Measurements from ENCODE around the gene DGKB.

The DGKB gene

DNA sequence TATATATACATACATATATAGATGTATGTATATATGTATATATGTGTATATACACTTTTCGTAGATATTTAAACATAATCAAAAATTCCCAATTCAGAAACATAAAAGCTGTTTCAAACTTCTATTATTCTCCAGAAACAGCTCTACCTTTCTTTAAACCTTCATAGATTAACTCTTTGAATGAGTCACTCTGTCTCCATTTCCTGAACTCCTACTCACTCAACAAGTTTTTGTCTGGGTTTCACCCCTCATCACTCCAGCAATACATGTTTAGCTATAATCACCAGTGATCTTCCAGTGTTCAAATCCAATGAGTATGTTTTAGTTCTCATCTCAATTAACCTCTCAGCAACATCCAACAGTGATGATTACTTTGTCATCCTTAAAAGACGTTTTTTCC lies 9.6 kb downstream of the DGKB start:
- peaks cover 2% of the 10 kb centered on the region for H3K27me3 ChIP-seq (ENCODE audit: insufficient read depth, poor library complexity, severe bottlenecking)
- H3K9me3 ChIP-seq (ENCODE audit: severe bottlenecking): no peaks in the 10 kb centered on the region
- DNase-seq (ENCODE audit: low spot score) (no peak), ATAC-seq (ENCODE audit: low read depth) (no peak)
- no peak overlapping the region for H3K4me3 ChIP-seq (ENCODE audit: severe bottlenecking)
- H3K4me1 ChIP-seq (ENCODE audit: insufficient read depth, poor library complexity, severe bottlenecking): no peaks in the 10 kb centered on the region
- TF ChIP-seq, protein P1, sequence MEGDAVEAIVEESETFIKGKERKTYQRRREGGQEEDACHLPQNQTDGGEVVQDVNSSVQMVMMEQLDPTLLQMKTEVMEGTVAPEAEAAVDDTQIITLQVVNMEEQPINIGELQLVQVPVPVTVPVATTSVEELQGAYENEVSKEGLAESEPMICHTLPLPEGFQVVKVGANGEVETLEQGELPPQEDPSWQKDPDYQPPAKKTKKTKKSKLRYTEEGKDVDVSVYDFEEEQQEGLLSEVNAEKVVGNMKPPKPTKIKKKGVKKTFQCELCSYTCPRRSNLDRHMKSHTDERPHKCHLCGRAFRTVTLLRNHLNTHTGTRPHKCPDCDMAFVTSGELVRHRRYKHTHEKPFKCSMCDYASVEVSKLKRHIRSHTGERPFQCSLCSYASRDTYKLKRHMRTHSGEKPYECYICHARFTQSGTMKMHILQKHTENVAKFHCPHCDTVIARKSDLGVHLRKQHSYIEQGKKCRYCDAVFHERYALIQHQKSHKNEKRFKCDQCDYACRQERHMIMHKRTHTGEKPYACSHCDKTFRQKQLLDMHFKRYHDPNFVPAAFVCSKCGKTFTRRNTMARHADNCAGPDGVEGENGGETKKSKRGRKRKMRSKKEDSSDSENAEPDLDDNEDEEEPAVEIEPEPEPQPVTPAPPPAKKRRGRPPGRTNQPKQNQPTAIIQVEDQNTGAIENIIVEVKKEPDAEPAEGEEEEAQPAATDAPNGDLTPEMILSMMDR (IDR thresholded peaks at IDR 0.05; ENCODE audit: poor library complexity, severe bottlenecking): no peak
- no peaks in the 10 kb centered on the region for H3K36me3 ChIP-seq (ENCODE audit: low read depth)
- H3K27ac ChIP-seq (ENCODE audit: poor library complexity, severe bottlenecking): no peak overlapping the region

DNA sequence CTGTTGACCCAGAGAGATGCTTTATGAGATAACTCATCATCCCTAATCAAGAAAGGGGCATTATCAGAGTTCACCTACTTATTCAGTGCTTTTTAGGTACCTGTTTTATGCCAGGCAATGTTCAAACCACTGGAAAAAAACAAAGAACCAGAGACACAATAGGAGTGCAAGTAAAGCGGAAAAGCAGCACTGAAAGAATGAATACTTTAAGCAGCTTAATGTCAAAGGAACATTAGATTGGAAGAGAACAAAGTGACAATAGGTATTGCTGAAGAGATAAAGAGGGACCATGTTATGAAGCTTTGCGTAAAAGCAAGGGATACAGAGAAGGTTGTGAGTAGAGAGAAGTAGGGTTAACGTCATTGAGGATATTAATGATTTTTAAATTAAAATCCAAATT lies 11.3 kb downstream of the DGKB start:
- ATAC-seq (ENCODE audit: low read depth) (no peak), DNase-seq (ENCODE audit: low spot score) (no peak)
- H3K4me3 ChIP-seq (ENCODE audit: severe bottlenecking): no peak overlapping the region
- no peaks in the 10 kb centered on the region for H3K9me3 ChIP-seq (ENCODE audit: severe bottlenecking)
- TF ChIP-seq, protein P1 (IDR thresholded peaks at IDR 0.05; ENCODE audit: poor library complexity, severe bottlenecking): no peak
- H3K27me3 ChIP-seq (ENCODE audit: insufficient read depth, poor library complexity, severe bottlenecking): no peaks in the 10 kb centered on the region
- no peaks in the 10 kb centered on the region for H3K4me1 ChIP-seq (ENCODE audit: insufficient read depth, poor library complexity, severe bottlenecking)
- no peak overlapping the region for H3K27ac ChIP-seq (ENCODE audit: poor library complexity, severe bottlenecking)
- no peaks in the 10 kb centered on the region for H3K36me3 ChIP-seq (ENCODE audit: low read depth)

DNA sequence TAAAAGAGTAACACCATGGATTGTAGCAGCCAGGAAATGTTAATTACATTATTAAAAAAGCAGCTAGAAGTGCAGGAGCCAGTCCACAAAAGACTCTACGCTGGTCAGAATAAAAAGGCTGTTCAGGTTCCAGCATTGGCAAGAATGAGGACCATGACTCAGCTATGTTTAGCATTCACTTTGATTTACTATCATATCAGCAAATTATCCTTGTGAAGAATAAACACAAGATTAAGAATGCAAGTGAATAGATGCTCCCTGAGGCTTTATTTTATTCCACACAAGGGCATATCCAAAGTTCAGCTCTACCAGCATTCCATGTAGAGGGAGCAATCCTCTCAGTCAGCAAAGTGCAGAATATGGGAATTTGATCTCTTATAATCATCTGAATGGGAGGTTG lies 13.6 kb downstream of the DGKB start:
- H3K4me1 ChIP-seq (ENCODE audit: insufficient read depth, poor library complexity, severe bottlenecking): no peaks in the 10 kb centered on the region
- H3K9me3 ChIP-seq (ENCODE audit: severe bottlenecking): no peaks in the 10 kb centered on the region
- no peak for DNase-seq (ENCODE audit: low spot score)
- TF ChIP-seq, protein P1 (IDR thresholded peaks at IDR 0.05; ENCODE audit: poor library complexity, severe bottlenecking): no peak
- H3K27me3 ChIP-seq (ENCODE audit: insufficient read depth, poor library complexity, severe bottlenecking): no peaks in the 10 kb centered on the region
- H3K27ac ChIP-seq (ENCODE audit: poor library complexity, severe bottlenecking): no peak overlapping the region
- no peak for ATAC-seq (ENCODE audit: low read depth)
- H3K4me3 ChIP-seq (ENCODE audit: severe bottlenecking): no peak overlapping the region
- no peaks in the 10 kb centered on the region for H3K36me3 ChIP-seq (ENCODE audit: low read depth)

DNA sequence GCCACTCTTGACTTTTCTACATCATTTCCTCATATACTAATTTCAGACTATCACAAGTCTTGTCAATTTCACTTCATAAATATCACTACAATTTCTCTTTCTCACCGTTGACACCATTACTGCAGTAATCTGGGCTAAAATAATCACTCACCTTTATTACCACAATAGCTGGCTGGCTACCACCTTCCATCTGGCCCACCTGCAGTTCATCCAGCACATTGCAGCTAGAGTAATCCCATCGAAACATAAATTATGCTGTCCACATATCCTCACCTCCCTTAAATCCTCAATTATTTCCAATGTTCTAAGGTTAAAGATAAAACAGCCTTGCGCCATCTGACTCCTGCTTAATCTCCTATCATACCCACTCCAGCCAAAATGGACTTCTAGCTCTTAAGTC lies 16.0 kb downstream of the DGKB start:
- no peaks in the 10 kb centered on the region for H3K36me3 ChIP-seq (ENCODE audit: low read depth)
- no peaks in the 10 kb centered on the region for H3K4me1 ChIP-seq (ENCODE audit: insufficient read depth, poor library complexity, severe bottlenecking)
- ATAC-seq (ENCODE audit: low read depth) (no peak), DNase-seq (ENCODE audit: low spot score) (no peak)
- no peak overlapping the region for H3K27ac ChIP-seq (ENCODE audit: poor library complexity, severe bottlenecking)
- no peaks in the 10 kb centered on the region for H3K9me3 ChIP-seq (ENCODE audit: severe bottlenecking)
- TF ChIP-seq, protein P1 (IDR thresholded peaks at IDR 0.05; ENCODE audit: poor library complexity, severe bottlenecking): no peak
- H3K4me3 ChIP-seq (ENCODE audit: severe bottlenecking): no peak overlapping the region
- H3K27me3 ChIP-seq (ENCODE audit: insufficient read depth, poor library complexity, severe bottlenecking): no peaks in the 10 kb centered on the region

DNA sequence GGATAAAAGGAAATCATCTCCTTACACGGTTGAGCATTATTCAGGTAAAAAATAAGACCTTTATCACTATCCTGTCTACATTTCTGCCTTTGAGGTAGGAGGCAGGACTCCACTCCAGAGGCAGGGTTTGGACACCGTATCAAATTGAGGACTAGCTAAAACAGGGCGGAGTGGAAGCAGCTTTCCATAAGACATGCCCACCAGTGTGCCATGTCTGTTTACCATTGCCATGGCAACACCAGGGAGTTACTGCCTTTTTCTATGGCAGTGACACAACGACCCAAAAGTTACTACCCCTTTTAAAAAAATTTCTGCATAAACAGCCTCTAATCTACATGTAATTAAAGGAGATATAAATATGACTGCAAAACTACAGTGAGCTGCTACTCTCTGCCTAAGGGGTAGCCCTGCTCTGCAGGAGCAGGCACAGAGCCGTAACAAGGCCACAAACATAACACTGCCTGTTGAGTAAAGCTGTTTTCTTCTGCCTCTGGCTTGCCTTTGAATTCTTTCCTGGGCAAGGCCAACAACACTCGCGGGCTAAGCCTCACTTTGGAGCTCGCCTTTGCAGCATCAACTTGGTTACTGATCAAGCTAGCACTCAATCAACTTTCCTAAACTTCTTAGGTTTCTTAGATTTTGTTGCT lies 26.5 kb downstream of the DGKB start:
- Histone ChIP-seq H3K27ac (ENCODE audit: poor library complexity, severe bottlenecking) (no peak overlapping the region), H3K27me3 (ENCODE audit: insufficient read depth, poor library complexity, severe bottlenecking) (no peaks in the 10 kb centered on the region), H3K4me3 (ENCODE audit: severe bottlenecking) (no peak overlapping the region), H3K36me3 (ENCODE audit: low read depth) (no peaks in the 10 kb centered on the region), H3K9me3 (ENCODE audit: severe bottlenecking) (no peaks in the 10 kb centered on the region), H3K4me1 (ENCODE audit: insufficient read depth, poor library complexity, severe bottlenecking) (no peaks in the 10 kb centered on the region)
- TF ChIP-seq, protein P1 (IDR thresholded peaks at IDR 0.05; ENCODE audit: poor library complexity, severe bottlenecking): no peak
- DNase-seq (ENCODE audit: low spot score): no peak
- ATAC-seq (ENCODE audit: low read depth): no peak

Measured in RWPE2 (cell line).